ENCODE data around the gene SSR3.

GRCh38 chr3:156497326-156497725, 57.6 kb downstream of the SSR3 start:
- TF ChIP-seq ELF4 (IDR thresholded peaks at IDR 0.05) (no peak), L3MBTL2 (conservative IDR thresholded peaks at IDR 0.05) (no peak), NFRKB (IDR thresholded peaks at IDR 0.05) (no peak), ZNF384 (IDR thresholded peaks at IDR 0.05) (no peak), SUZ12 (IDR thresholded peaks at IDR 0.05) (no peak), PKNOX1 (IDR thresholded peaks at IDR 0.05) (no peak), LEF1 (IDR thresholded peaks at IDR 0.05; ENCODE audit: borderline replicate concordance) (no peak), BHLHE40 (IDR thresholded peaks at IDR 0.05; ENCODE audit: borderline replicate concordance) (no peak), TARDBP (IDR thresholded peaks at IDR 0.05) (no peak), FOXM1 (IDR thresholded peaks at IDR 0.05; ENCODE audit: borderline replicate concordance) (no peak), CTBP1 (IDR thresholded peaks at IDR 0.05; ENCODE audit: borderline replicate concordance) (no peak), SP1 (IDR thresholded peaks at IDR 0.05) (no peak)

All from HEK293T (cell line).